ENCODE data around the gene SUV39H2.
"Not testable (repeated sequence)": the region's sequence is repeated elsewhere in the genome, so short reads cannot be mapped to it uniquely, and the experiment has no call there.

SUV39H2 gene

GRCh38 chr10:14878266-14879123 lies at the start of gene SUV39H2:
SUV39H2 (plus strand) TSS chr10:14878866; CDS start chr10:14878889, 23 bp downstream.
- DNase-seq: peak; percentile 99

- DNase-seq: no peak
Measured at GRCh38 chr10:14833106-14833505, 45.6 kb upstream of the SUV39H2 start.

- DNase-seq: no peak
Measured at GRCh38 chr10:14836208-14836607, 42.5 kb upstream of the SUV39H2 start.

GRCh38 chr10:14837003-14837756 lies 41.5 kb upstream of the SUV39H2 start:
- DNase-seq: no peak

- DNase-seq: peak; percentile 100
Measured at GRCh38 chr10:14837757-14838581, 40.7 kb upstream of the SUV39H2 start, which contains the start of the genes CDNF, HSPA14 and MSANTD7. CDNF (minus strand) TSS chr10:14838037; CDS start chr10:14837946, 91 bp downstream. HSPA14 (plus strand) TSS chr10:14838306; CDS start chr10:14838403, 97 bp downstream. MSANTD7 (plus strand) TSS chr10:14838306; CDS start chr10:14842285, 3,979 bp downstream.

GRCh38 chr10:14838582-14839304 lies 39.9 kb upstream of the SUV39H2 start:
- peak; percentile 60 for DNase-seq

- peak; percentile 59 for DNase-seq
Measured at GRCh38 chr10:14839305-14839695, 39.4 kb upstream of the SUV39H2 start.

GRCh38 chr10:14840178-14840577 lies 38.5 kb upstream of the SUV39H2 start:
- DNase-seq: no peak

GRCh38 chr10:14843327-14843988 lies 35.2 kb upstream of the SUV39H2 start:
- no peak for DNase-seq

- no peak for DNase-seq
Measured at GRCh38 chr10:14844948-14845347, 33.7 kb upstream of the SUV39H2 start.

GRCh38 chr10:14852236-14852635 lies 26.4 kb upstream of the SUV39H2 start:
- no peak for DNase-seq

GRCh38 chr10:14855453-14855852 lies 23.2 kb upstream of the SUV39H2 start:
- DNase-seq: no peak

- peak; percentile 28 for DNase-seq
Measured at GRCh38 chr10:14858338-14858960, 20.2 kb upstream of the SUV39H2 start.

GRCh38 chr10:14859043-14859442 lies 19.6 kb upstream of the SUV39H2 start:
- no peak for DNase-seq

- no peak for DNase-seq
Measured at GRCh38 chr10:14859775-14860174, 18.9 kb upstream of the SUV39H2 start.

- DNase-seq: no peak
Measured at GRCh38 chr10:14860791-14861190, 17.9 kb upstream of the SUV39H2 start.

- not testable (repeated sequence) for DNase-seq
Measured at GRCh38 chr10:14864466-14864865, 14.2 kb upstream of the SUV39H2 start.

- DNase-seq: not testable (repeated sequence)
Measured at GRCh38 chr10:14864871-14865270, 13.8 kb upstream of the SUV39H2 start.

GRCh38 chr10:14873090-14873760 lies 5.4 kb upstream of the SUV39H2 start:
- DNase-seq: no peak

GRCh38 chr10:14875941-14876340 lies 2.7 kb upstream of the SUV39H2 start:
- no peak for DNase-seq
